H9 (cell line): ENCODE data around the gene MARCHF10. TPM values are rescaled to one million over a fixed set of nuclear protein-coding genes. Genes with fewer than 3 reads are reported as not detected.

Source experiments
- DNase-seq: peaks from one replicate; pipeline ENCODE4 v3.0.0-alpha.2; 2017
- H2AFZ ChIP-seq: one replicate; pipeline ENCODE4 v1.6.1; 2013; ENCODE audit warnings: mild to moderate bottlenecking, low read length, control low read depth, moderate library complexity
- H2AK5ac ChIP-seq: 2 replicates; pipeline ENCODE4 v1.6.1; 2013; ENCODE audit warnings: low read length, control low read depth, mixed read lengths; ENCODE audit not compliant: insufficient read length
- H2BK120ac ChIP-seq: one replicate; pipeline ENCODE4 v1.6.1; 2013; ENCODE audit warnings: low read depth, mild to moderate bottlenecking, low read length, control low read depth, inconsistent platforms; ENCODE audit not compliant: poor library complexity, severe bottlenecking
- H2BK12ac ChIP-seq: 2 replicates; pipeline ENCODE4 v1.6.1; 2013; ENCODE audit warnings: low read length, control low read depth, mixed read lengths, low read depth; ENCODE audit not compliant: insufficient read length
- H2BK15ac ChIP-seq: 2 replicates; pipeline ENCODE4 v1.6.1; 2013; ENCODE audit warnings: low read depth, low read length, control low read depth
- H2BK20ac ChIP-seq: one replicate; pipeline ENCODE4 v1.6.1; 2013; ENCODE audit warnings: low read depth, mild to moderate bottlenecking, low read length, control low read depth, inconsistent platforms; ENCODE audit not compliant: poor library complexity, severe bottlenecking
- H2BK5ac ChIP-seq: 2 replicates; pipeline ENCODE4 v1.6.1; 2013; ENCODE audit warnings: low read length, control low read depth, mixed read lengths; ENCODE audit not compliant: insufficient read length
- H3K14ac ChIP-seq: 2 replicates; pipeline ENCODE4 v1.6.1; 2013; ENCODE audit warnings: low read length, control low read depth; ENCODE audit not compliant: insufficient read depth
- H3K18ac ChIP-seq: 2 replicates; pipeline ENCODE4 v1.6.1; 2013; ENCODE audit warnings: low read depth, mild to moderate bottlenecking, mixed read lengths, low read length, control low read depth; ENCODE audit not compliant: insufficient read length
- H3K23ac ChIP-seq: 2 replicates; pipeline ENCODE4 v1.6.1; 2013; ENCODE audit warnings: low read length, control low read depth, mixed read lengths, low read depth; ENCODE audit not compliant: insufficient read length
- H3K23me2 ChIP-seq: 2 replicates; pipeline ENCODE4 v1.6.1; 2013; ENCODE audit warnings: low read depth, mild to moderate bottlenecking, mixed read lengths, low read length, control low read depth; ENCODE audit not compliant: insufficient read length, poor library complexity, severe bottlenecking
- H3K27ac ChIP-seq: 2 replicates; pipeline ENCODE4 v1.5.1; 2013; ENCODE audit warnings: low read length, control low read depth, mixed read lengths, low read depth; ENCODE audit not compliant: insufficient read length
- H3K27me3 ChIP-seq: 2 replicates; pipeline ENCODE4 v1.6.1; 2013; ENCODE audit warnings: low read length, control low read depth, inconsistent platforms; ENCODE audit not compliant: insufficient read depth
- H3K4ac ChIP-seq: 2 replicates; pipeline ENCODE4 v1.6.1; 2013; ENCODE audit warnings: low read depth, mild to moderate bottlenecking, control low read depth, inconsistent platforms, low read length, moderate library complexity
- H3K4me1 ChIP-seq: 2 replicates; pipeline ENCODE4 v1.6.1; 2013; ENCODE audit warnings: low read length, control low read depth, inconsistent platforms; ENCODE audit not compliant: insufficient read depth
- H3K4me2 ChIP-seq: 2 replicates; pipeline ENCODE4 v1.6.1; 2013; ENCODE audit warnings: low read length, control low read depth, mixed read lengths; ENCODE audit not compliant: insufficient read length, insufficient read depth
- H3K56ac ChIP-seq: 2 replicates; pipeline ENCODE4 v1.6.1; 2013; ENCODE audit warnings: low read depth, mild to moderate bottlenecking, mixed read lengths, low read length, control low read depth; ENCODE audit not compliant: insufficient read length
- H3K79me1 ChIP-seq: 2 replicates; pipeline ENCODE4 v1.6.1; 2013; ENCODE audit warnings: low read depth, mild to moderate bottlenecking, moderate library complexity, low read length, control low read depth, inconsistent platforms; ENCODE audit not compliant: insufficient read depth, poor library complexity, severe bottlenecking
- H3K79me2 ChIP-seq: 2 replicates; pipeline ENCODE4 v1.6.1; 2013; ENCODE audit warnings: low read length, control low read depth, inconsistent platforms; ENCODE audit not compliant: insufficient read depth
- H3K9ac ChIP-seq: 2 replicates; pipeline ENCODE4 v1.6.1; 2013; ENCODE audit warnings: low read length, control low read depth, mixed read lengths; ENCODE audit not compliant: insufficient read length; ENCODE audit errors: extremely low read depth
- H3K9me3 ChIP-seq: one replicate; pipeline ENCODE4 v1.6.1; 2013; ENCODE audit warnings: low read depth, low read length, inconsistent platforms; ENCODE audit not compliant: control insufficient read depth
- H3T11ph ChIP-seq: one replicate; pipeline ENCODE4 v1.6.1; 2013; ENCODE audit warnings: mild to moderate bottlenecking, low read length, control low read depth, inconsistent platforms
- H4K20me1 ChIP-seq: one replicate; pipeline ENCODE4 v1.6.1; 2013; ENCODE audit not compliant: control insufficient read depth, insufficient read length, insufficient read depth
- H4K5ac ChIP-seq: 2 replicates; pipeline ENCODE4 v1.6.1; 2013; ENCODE audit warnings: low read depth, mild to moderate bottlenecking, mixed read lengths, low read length, control low read depth; ENCODE audit not compliant: insufficient read length
- H4K8ac ChIP-seq: replicated peaks from 2 replicates; pipeline ENCODE4 v1.6.1; 2013; ENCODE audit warnings: low read length, control low read depth, mixed read lengths, low read depth; ENCODE audit not compliant: insufficient read length
- H4K91ac ChIP-seq: 2 replicates; pipeline ENCODE4 v1.6.1; 2013; ENCODE audit warnings: low read depth, mild to moderate bottlenecking, moderate library complexity, mixed read lengths, low read length, control low read depth; ENCODE audit not compliant: insufficient read length
- H3K27ac Mint-ChIP-seq, 3 experiments: 2 replicates in 2 of 3; 3 replicates in 1 of 3; pipeline ENCODE4 v1.8.0; 2020 to 2021; ENCODE audit warnings: mixed read lengths in 3 of 3, mild to moderate bottlenecking in 1 of 3, moderate library complexity in 1 of 3
- H3K27me3 Mint-ChIP-seq: 2 replicates; pipeline ENCODE4 v1.8.0; 2021; ENCODE audit warnings: low read depth, mild to moderate bottlenecking, moderate library complexity, mixed read lengths
- H3K36me3 Mint-ChIP-seq, 3 experiments: 2 replicates in 2 of 3; 3 replicates in 1 of 3; pipeline ENCODE4 v1.8.0; 2020 to 2021; ENCODE audit warnings: low read depth in 3 of 3, mixed read lengths in 3 of 3; ENCODE audit not compliant: insufficient read depth in 1 of 3
- H3K4me1 Mint-ChIP-seq, 2 experiments: 2 replicates each; pipeline ENCODE4 v1.8.0; 2020; ENCODE audit warnings: mixed read lengths in 2 of 2
- H3K4me3 Mint-ChIP-seq, 2 experiments: 2 replicates in 1 of 2; 3 replicates in 1 of 2; pipeline ENCODE4 v1.8.0; 2020 to 2021; ENCODE audit warnings: mild to moderate bottlenecking in 2 of 2, mixed read lengths in 2 of 2, moderate library complexity in 1 of 2
- H3K9me3 Mint-ChIP-seq, 2 experiments: 2 replicates in 1 of 2; 3 replicates in 1 of 2; pipeline ENCODE4 v1.8.0; 2020; ENCODE audit warnings: mild to moderate bottlenecking in 2 of 2, mixed read lengths in 2 of 2, moderate library complexity in 1 of 2
- WGBS: extraction: QIAGEN DNeasy Blood & Tissue Kit; methylation state at CpG from one replicate; pipeline ENCODE4 v1.1.7; 2013; ENCODE audit warnings: missing lambda C conversion rate, low lambda C conversion rate, mixed read lengths; ENCODE audit not compliant: insufficient read length; ENCODE audit errors: extremely low coverage; 5-methylcytosine and 5-hydroxymethylcytosine counted together
- total RNA-seq: library from RNA; stranded (reverse); gene quantifications from 2 replicates; pipeline ENCODE4 v1.2.1, GENCODE V29; 2021
- TF ChIP-seq, protein P1 (sequence below): fragments of 200-600 bp; sonication (generic); conservative IDR thresholded peaks from 3 replicates; pipeline ENCODE4 v1.8.0; 2021; ENCODE audit warnings: antibody characterized with exemption, mild to moderate bottlenecking

MARCHF10 gene
- total RNA-seq, 1 experiment from 2014 or later, result not detected

DNA sequence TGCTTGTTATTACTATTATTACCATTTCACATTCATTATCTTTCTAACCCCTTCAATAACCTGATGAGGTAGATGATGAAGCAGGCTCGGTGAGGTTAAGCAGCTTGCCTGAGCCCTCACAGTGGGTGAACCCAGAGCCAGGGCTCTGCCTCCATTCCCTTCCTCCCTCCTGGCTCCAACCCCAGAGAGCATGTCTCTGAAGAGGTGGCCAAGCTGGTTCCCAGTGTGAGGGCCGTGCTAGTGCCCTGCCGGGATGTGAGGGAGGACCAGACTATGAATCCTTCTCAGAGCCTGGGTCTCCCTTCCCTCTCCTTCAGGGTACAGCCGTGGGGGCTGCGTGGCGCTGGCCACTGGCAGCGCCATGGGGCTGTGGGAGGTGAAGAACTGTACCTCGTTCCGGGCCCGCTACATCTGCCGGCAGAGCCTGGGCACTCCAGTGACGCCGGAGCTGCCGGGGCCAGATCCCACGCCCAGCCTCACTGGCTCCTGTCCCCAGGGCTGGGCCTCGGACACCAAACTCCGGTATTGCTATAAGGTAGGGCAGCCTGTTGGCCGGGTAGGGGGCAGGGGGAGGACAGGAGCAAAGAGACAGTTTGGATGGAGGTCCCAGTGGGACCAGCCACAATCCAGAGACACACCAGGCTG, 131.0 kb downstream of the MARCHF10 start:
- H4K5ac ChIP-seq, result no peak overlapping the region
- no peak overlapping the region for H2AK5ac ChIP-seq
- H3K18ac ChIP-seq, result no peak overlapping the region
- no peaks in the 10 kb centered on the region for H3K27me3 ChIP-seq
- no peak overlapping the region for H3K9ac ChIP-seq
- H3K4me2 ChIP-seq, result no peak overlapping the region
- Mint-ChIP-seq H3K4me1 (peaks cover 0 to 14% of the 10 kb centered on the region in 2 experiments; a peak in 2 of 4 replicates), H3K27ac (peak overlapping the region in 1 of 3 experiments; percentile 80; a peak in 1 of 7 replicates), H3K36me3 (peaks cover 0 to 4% (median 0%) of the 10 kb centered on the region in 3 experiments; a peak in 1 of 7 replicates), H3K9me3 (no peaks in the 10 kb centered on the region), H3K27me3 (no peaks in the 10 kb centered on the region), H3K4me3 (no peak overlapping the region)
- no peak overlapping the region for H3K56ac ChIP-seq
- H3K14ac ChIP-seq, result no peak overlapping the region
- no peak overlapping the region for H4K8ac ChIP-seq
- H3K27ac ChIP-seq, result no peak overlapping the region
- DNase-seq, result no peak
- H3K4ac ChIP-seq, result no peak overlapping the region
- no peaks in the 10 kb centered on the region for H3K23me2 ChIP-seq
- H3K4me1 ChIP-seq, result no peaks in the 10 kb centered on the region
- no peak overlapping the region for H2BK20ac ChIP-seq
- no peaks in the 10 kb centered on the region for H3K79me1 ChIP-seq
- TF ChIP-seq, protein P1, sequence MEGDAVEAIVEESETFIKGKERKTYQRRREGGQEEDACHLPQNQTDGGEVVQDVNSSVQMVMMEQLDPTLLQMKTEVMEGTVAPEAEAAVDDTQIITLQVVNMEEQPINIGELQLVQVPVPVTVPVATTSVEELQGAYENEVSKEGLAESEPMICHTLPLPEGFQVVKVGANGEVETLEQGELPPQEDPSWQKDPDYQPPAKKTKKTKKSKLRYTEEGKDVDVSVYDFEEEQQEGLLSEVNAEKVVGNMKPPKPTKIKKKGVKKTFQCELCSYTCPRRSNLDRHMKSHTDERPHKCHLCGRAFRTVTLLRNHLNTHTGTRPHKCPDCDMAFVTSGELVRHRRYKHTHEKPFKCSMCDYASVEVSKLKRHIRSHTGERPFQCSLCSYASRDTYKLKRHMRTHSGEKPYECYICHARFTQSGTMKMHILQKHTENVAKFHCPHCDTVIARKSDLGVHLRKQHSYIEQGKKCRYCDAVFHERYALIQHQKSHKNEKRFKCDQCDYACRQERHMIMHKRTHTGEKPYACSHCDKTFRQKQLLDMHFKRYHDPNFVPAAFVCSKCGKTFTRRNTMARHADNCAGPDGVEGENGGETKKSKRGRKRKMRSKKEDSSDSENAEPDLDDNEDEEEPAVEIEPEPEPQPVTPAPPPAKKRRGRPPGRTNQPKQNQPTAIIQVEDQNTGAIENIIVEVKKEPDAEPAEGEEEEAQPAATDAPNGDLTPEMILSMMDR, result no peak
- H3K23ac ChIP-seq, result no peak overlapping the region
- no CpG with 5 or more reads among the region's 18 CpGs for WGBS
- H3K79me2 ChIP-seq, result no peaks in the 10 kb centered on the region
- H3T11ph ChIP-seq, result no peak overlapping the region
- no peak overlapping the region for H2BK5ac ChIP-seq
- no peak overlapping the region for H2BK12ac ChIP-seq
- no peak overlapping the region for H4K91ac ChIP-seq
- H3K9me3 ChIP-seq, result no peaks in the 10 kb centered on the region
- no peak overlapping the region for H2BK120ac ChIP-seq
- no peak overlapping the region for H2BK15ac ChIP-seq
- no peak overlapping the region for H2AFZ ChIP-seq
- no peaks in the 10 kb centered on the region for H4K20me1 ChIP-seq
